Adipocyte (in vitro differentiated cells): ENCODE data around the gene NRCAM.
"Not testable (repeated sequence)": the region's sequence is repeated elsewhere in the genome, so short reads cannot be mapped to it uniquely, and the experiment has no call there.

Experiments
- DNase-seq: peaks from one replicate; pipeline ENCODE4 v3.0.0-alpha.2; 2015; ENCODE audit warnings: low read depth
- H3K27me3 ChIP-seq: replicated peaks from 2 replicates; pipeline ENCODE4 v1.7.0; 2013; ENCODE audit warnings: mild to moderate bottlenecking, low read length, moderate library complexity; ENCODE audit not compliant: control insufficient read depth, insufficient read depth
- H3K36me3 ChIP-seq: 2 replicates; pipeline ENCODE4 v1.7.0; 2013; ENCODE audit warnings: low read length, mild to moderate bottlenecking, moderate library complexity; ENCODE audit not compliant: control insufficient read depth, insufficient read depth, severe bottlenecking
- H3K4me1 ChIP-seq: 2 replicates; pipeline ENCODE4 v1.7.0; 2013; ENCODE audit warnings: mild to moderate bottlenecking, low read length, moderate library complexity; ENCODE audit not compliant: control insufficient read depth, insufficient read depth
- H3K4me3 ChIP-seq: 2 replicates; pipeline ENCODE4 v1.7.0; 2013; ENCODE audit warnings: mild to moderate bottlenecking, low read length, moderate library complexity
- H3K9ac ChIP-seq: 2 replicates; pipeline ENCODE4 v1.7.0; 2013; ENCODE audit warnings: mild to moderate bottlenecking, low read length, moderate library complexity
- H3K9me3 ChIP-seq: 2 replicates; pipeline ENCODE4 v1.7.0; 2013; ENCODE audit warnings: mild to moderate bottlenecking, low read length, moderate library complexity; ENCODE audit not compliant: control insufficient read depth

The NRCAM gene

DNA sequence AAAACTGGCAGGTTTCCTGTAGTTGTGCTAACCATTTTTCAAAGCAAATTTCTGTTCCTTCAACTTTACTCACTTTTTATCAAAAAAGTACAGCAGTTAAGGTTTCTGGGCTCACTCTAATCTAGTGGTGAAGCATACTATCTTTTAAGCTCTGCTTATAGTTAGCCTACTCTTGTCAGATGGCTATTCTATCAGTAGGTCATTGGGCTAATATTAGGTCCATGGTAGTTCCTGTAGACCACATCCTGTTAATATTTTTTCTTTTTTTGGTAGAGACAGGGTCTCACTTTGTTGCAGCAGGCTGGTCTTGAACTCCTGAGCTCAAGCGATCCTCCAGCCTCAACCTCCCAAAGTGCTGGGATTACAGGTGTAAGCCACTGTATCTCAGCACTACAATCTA lies 27.9 kb upstream of the NRCAM start:
- DNase-seq, result no peak
- Histone ChIP-seq H3K4me3 (no peak overlapping the region), H3K9ac (no peak overlapping the region), H3K27me3 (no peaks in the 10 kb centered on the region), H3K9me3 (no peaks in the 10 kb centered on the region), H3K4me1 (peaks cover 11% of the 10 kb centered on the region), H3K36me3 (peaks cover 55% of the 10 kb centered on the region)

DNA sequence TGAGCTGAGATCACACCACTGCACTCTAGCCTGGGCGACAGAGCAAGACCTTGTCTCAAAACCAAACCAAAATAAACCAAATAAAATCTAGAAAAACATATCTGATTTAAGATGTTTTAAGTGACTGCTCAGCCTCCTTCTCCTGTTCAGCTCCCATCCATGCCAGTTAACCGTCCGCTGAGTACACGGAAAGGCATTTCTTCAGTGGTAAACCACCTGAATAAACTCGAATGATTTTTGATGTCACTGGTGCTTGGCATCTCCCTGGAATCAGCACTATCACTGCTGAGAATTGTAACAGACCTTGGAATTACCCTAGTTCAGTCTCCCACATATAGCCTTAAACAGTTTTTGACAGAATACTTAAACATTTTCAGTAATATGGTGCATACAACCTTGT lies 24.1 kb upstream of the NRCAM start:
- Histone ChIP-seq H3K27me3 (no peaks in the 10 kb centered on the region), H3K36me3 (peaks cover 61% of the 10 kb centered on the region), H3K9ac (no peak overlapping the region), H3K9me3 (no peaks in the 10 kb centered on the region), H3K4me3 (no peak overlapping the region), H3K4me1 (no peaks in the 10 kb centered on the region)
- DNase-seq, result no peak

GRCh38 chr7:108479751-108480150 lies 23.5 kb upstream of the NRCAM start:
- H3K36me3 ChIP-seq, result peaks cover 63% of the 10 kb centered on the region
- no peak overlapping the region for H3K4me3 ChIP-seq
- no peaks in the 10 kb centered on the region for H3K4me1 ChIP-seq

DNA sequence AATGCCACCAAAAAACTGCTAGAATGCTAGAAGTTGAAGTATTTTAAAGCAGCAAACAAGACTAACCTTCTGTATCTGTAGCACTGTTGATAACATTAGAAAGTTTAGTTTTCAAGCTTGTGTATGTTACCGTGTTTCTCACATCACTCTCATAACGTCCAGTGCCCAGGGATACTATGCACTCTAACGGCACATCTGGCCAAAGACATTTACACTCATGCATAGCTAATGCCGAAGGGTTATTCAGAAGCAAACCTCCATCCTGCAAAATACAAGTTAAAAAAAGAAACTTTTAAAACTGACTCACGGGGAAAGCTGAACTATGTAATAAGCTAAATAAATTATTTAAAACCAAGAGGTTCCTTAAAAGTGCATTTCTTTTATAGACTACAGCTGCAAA lies 22.9 kb upstream of the NRCAM start:
- peaks cover 70% of the 10 kb centered on the region for H3K36me3 ChIP-seq
- H3K9ac ChIP-seq, result no peak overlapping the region
- H3K9me3 ChIP-seq, result no peaks in the 10 kb centered on the region
- H3K27me3 ChIP-seq, result no peaks in the 10 kb centered on the region
- no peak overlapping the region for H3K4me3 ChIP-seq
- no peaks in the 10 kb centered on the region for H3K4me1 ChIP-seq
- DNase-seq, result no peak

More at GRCh38 chr7:108479751-108480150, 23.5 kb upstream of the NRCAM start:
- Histone ChIP-seq H3K9ac (no peak overlapping the region), H3K9me3 (no peaks in the 10 kb centered on the region), H3K27me3 (no peaks in the 10 kb centered on the region)
- DNase-seq, result no peak

DNA sequence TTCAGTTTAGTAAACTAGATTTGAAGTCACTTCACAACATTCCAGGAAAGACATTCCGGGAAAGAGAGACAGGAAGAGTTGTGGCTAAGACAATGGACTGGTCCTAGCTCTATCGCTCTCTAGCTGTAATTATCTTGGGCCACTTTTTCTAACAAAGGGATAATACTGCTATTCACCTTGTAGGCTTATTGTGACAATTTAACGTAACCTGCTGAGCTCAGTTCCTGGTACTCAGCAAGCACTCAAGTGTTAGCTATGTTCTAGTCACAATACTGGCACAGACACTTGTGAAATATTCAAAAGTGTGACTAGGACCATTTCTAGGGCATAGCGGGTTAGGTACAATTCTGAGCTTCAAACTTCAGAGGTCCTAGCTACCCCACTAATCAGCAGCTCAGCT lies 12.0 kb upstream of the NRCAM start:
- DNase-seq, result no peak
- no peaks in the 10 kb centered on the region for H3K9me3 ChIP-seq
- H3K9ac ChIP-seq, result no peak overlapping the region
- no peak overlapping the region for H3K4me3 ChIP-seq
- H3K36me3 ChIP-seq, result peaks cover 21% of the 10 kb centered on the region
- H3K4me1 ChIP-seq, result peaks cover 14% of the 10 kb centered on the region
- no peaks in the 10 kb centered on the region for H3K27me3 ChIP-seq

- Histone ChIP-seq H3K36me3 (peaks cover 14% of the 10 kb centered on the region), H3K9me3 (no peaks in the 10 kb centered on the region), H3K27me3 (no peaks in the 10 kb centered on the region), H3K4me3 (no peak overlapping the region), H3K4me1 (peaks cover 14% of the 10 kb centered on the region), H3K9ac (no peak overlapping the region)
- DNase-seq, result no peak
Measured at GRCh38 chr7:108467391-108467790, 11.2 kb upstream of the NRCAM start.

DNA sequence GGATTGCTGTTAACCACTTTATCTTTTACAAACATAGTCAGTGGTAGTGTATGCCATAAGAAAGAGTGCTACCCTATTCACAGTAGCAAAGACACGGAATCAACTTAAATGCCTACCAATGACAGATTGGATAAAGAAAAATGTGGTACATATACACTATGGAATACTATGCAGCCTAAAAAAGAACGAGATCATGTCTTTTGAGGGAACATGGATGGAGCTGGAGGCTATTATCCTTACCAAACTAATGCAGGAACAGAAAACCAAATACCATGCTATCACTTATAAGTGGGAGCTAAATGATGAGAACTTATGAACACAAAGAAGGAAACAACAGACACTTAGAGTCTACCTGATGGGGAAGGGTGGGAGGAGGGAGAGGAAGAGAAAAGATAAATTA lies 10.1 kb upstream of the NRCAM start:
- H3K9ac ChIP-seq, H3K4me3 ChIP-seq, H3K36me3 ChIP-seq, DNase-seq, H3K27me3 ChIP-seq, H3K9me3 ChIP-seq: not testable (repeated sequence)
- H3K4me1 ChIP-seq, result peaks cover 23% of the 10 kb centered on the region

DNA sequence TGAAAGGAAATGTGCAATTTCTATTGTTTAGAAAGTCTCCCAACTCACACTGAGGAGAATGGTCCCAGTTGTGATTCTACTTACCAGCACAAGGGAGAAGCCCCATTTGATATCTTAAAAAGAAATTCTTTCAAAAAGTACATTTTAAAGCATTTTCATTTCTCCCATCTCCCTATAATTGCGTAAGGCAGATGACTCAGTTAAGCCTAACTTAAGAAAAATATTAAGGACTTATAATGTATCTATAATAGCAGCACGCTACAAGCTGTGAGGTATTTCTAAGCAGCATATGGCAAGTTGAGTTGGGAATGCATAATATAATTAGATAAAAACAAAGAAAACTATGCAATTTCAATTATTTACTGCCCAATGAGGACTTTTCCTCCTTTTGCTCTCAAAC lies 8.5 kb upstream of the NRCAM start:
- Histone ChIP-seq H3K9ac (no peak overlapping the region), H3K4me1 (peaks cover 39% of the 10 kb centered on the region), H3K4me3 (no peak overlapping the region), H3K27me3 (no peaks in the 10 kb centered on the region), H3K9me3 (no peaks in the 10 kb centered on the region), H3K36me3 (no peaks in the 10 kb centered on the region)
- peak; percentile 17 for DNase-seq

DNA sequence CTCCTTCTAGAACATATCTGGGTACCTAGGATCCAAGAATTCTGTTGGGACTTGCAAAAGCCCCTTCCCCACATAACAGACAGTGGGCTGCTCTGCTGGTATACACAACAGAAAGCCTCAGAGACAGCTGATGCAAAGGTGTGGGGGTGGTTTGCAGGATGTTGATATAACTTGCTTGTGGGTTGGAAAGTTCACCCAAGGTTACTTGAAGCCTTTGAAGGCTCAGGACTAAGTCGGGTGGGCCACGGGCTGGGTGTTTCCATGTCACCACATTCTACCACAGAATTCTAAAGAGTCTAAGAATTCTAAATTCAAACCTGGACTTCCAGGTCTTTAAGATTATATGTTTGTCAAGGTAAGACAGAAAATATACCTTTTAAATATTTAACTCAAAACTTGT lies 7.4 kb upstream of the NRCAM start:
- DNase-seq, result no peak
- Histone ChIP-seq H3K27me3 (no peaks in the 10 kb centered on the region), H3K4me1 (peaks cover 43% of the 10 kb centered on the region), H3K4me3 (no peak overlapping the region), H3K9me3 (no peaks in the 10 kb centered on the region), H3K9ac (no peak overlapping the region), H3K36me3 (no peaks in the 10 kb centered on the region)

- peak; percentile 2 for DNase-seq
- no peaks in the 10 kb centered on the region for H3K9me3 ChIP-seq
- no peaks in the 10 kb centered on the region for H3K27me3 ChIP-seq
- H3K9ac ChIP-seq, result no peak overlapping the region
- peaks cover 40% of the 10 kb centered on the region for H3K4me1 ChIP-seq
- H3K4me3 ChIP-seq, result no peak overlapping the region
- H3K36me3 ChIP-seq, result no peaks in the 10 kb centered on the region
Measured at GRCh38 chr7:108461840-108462239, 5.6 kb upstream of the NRCAM start.

DNA sequence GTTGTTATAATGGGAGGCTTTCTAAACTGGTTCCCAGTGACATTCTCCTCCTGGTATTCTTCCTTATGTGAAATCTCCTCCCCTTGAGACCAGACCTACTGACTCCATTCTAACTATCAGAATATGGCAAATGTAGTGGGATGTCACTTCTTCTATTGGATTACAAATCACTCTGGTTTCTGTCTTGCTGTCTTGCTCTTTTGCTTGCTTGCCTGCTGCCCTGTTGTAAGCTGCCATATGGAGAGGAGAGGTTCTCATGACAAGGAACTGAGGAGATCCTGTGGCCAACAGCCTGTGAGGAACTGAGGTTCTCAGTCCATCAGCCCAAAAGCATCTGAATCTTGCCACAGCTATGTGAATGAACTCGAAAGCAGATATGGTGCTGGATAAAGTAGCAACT lies 4.7 kb upstream of the NRCAM start:
- no peak overlapping the region for H3K9ac ChIP-seq
- no peaks in the 10 kb centered on the region for H3K27me3 ChIP-seq
- H3K9me3 ChIP-seq, result no peaks in the 10 kb centered on the region
- DNase-seq, result no peak
- H3K4me3 ChIP-seq, result no peak overlapping the region
- no peaks in the 10 kb centered on the region for H3K36me3 ChIP-seq
- H3K4me1 ChIP-seq, result peaks cover 42% of the 10 kb centered on the region

GRCh38 chr7:108459922-108460551 lies 3.8 kb upstream of the NRCAM start:
- H3K36me3 ChIP-seq, result no peaks in the 10 kb centered on the region
- no peaks in the 10 kb centered on the region for H3K27me3 ChIP-seq
- peak overlapping the region; percentile 53 for H3K9ac ChIP-seq
- H3K4me3 ChIP-seq, result no peak overlapping the region
- DNase-seq, result peak; percentile 60
- H3K4me1 ChIP-seq, result peaks cover 39% of the 10 kb centered on the region
- H3K9me3 ChIP-seq, result no peaks in the 10 kb centered on the region
